Neural progenitor cell (in vitro differentiated cells): ENCODE results near the gene AKR7A3. TPM values are rescaled to one million over a fixed set of nuclear protein-coding genes. Genes with fewer than 3 reads are reported as not detected.

Experiments
- small RNA-seq: library from RNA; depleted of rRNA; stranded (forward); fragments of <200 nt; gene quantifications from one replicate; pipeline ENCODE3, GENCODE V24; 2015
- total RNA-seq: library from RNA; depleted of rRNA; stranded (reverse); fragments of >200 nt; gene quantifications from 2 replicates; pipeline ENCODE4 v1.2.3, GENCODE V29; 2015; ENCODE audit warnings: low replicate concordance

Gene AKR7A3
- total RNA-seq, 1 donor from 2014 or later, result not detected

Small RNA genes lying within 50 kb of the gene (small RNA-seq; reads per million reads assigned to genes)
- not detected for gene RNU6-1099P

Other genes with a start within 250 kb of the AKR7A3 start
- gene UBR4, start 78.5 kb downstream of the AKR7A3 start, total RNA-seq, result 71.2 and 107 TPM in 2 replicates
- gene EMC1, start 37.2 kb downstream of the AKR7A3 start, total RNA-seq, result 32.6 and 40.0 TPM in 2 replicates
- gene MRTO4, start 37.0 kb downstream of the AKR7A3 start, total RNA-seq, result 23.2 and 33.9 TPM in 2 replicates
- 37.5 and 92.3 TPM in 2 replicates for gene AKR7A2, start 23.4 kb upstream of the AKR7A3 start, total RNA-seq
- gene SLC66A1, start 23.6 kb upstream of the AKR7A3 start, total RNA-seq, result 4.8 and 16.7 TPM in 2 replicates
- 134 and 198 TPM in 2 replicates for gene CAPZB, start 196.8 kb upstream of the AKR7A3 start, total RNA-seq